Measurements from ENCODE around the gene GAPDH.

GRCh38 chr12:6582959-6583358 is 48.6 kb downstream of the GAPDH start:
- TF ChIP-seq, protein P1, sequence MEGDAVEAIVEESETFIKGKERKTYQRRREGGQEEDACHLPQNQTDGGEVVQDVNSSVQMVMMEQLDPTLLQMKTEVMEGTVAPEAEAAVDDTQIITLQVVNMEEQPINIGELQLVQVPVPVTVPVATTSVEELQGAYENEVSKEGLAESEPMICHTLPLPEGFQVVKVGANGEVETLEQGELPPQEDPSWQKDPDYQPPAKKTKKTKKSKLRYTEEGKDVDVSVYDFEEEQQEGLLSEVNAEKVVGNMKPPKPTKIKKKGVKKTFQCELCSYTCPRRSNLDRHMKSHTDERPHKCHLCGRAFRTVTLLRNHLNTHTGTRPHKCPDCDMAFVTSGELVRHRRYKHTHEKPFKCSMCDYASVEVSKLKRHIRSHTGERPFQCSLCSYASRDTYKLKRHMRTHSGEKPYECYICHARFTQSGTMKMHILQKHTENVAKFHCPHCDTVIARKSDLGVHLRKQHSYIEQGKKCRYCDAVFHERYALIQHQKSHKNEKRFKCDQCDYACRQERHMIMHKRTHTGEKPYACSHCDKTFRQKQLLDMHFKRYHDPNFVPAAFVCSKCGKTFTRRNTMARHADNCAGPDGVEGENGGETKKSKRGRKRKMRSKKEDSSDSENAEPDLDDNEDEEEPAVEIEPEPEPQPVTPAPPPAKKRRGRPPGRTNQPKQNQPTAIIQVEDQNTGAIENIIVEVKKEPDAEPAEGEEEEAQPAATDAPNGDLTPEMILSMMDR (IDR thresholded peaks at IDR 0.05) = no peak
- no peak for TF ChIP-seq POLR2A (IDR thresholded peaks at IDR 0.05)
